ENCODE data around the gene SLC9A8. TPM values are rescaled to one million over a fixed set of nuclear protein-coding genes. Genes with fewer than 3 reads are reported as not detected.
A peak's percentile ranks its signal among the peaks of the same experiment; 100 is the strongest.

SLC9A8 gene
- total and polyA plus RNA-seq, 12 donors: 12.4 to 23.3 (median 17.5) TPM

GRCh38 chr20:49878977-49879376 is 66.3 kb downstream of the SLC9A8 start:
- 95 to 100% (median 100%) methylated on average over 1 of the region's 1 CpG for WGBS, 4 donors
- Histone ChIP-seq H3K4me3 (no peak overlapping the region), H3K36me3 (replicated peaks in 1 of 2) (peaks cover 0 to 26% of the 10 kb centered on the region in 2 donors), H3K4me1 (replicated peaks in 1 of 2) (peaks cover 0 to 6% of the 10 kb centered on the region in 2 donors), H3K27ac (no peak overlapping the region), H3K9me3 (replicated peaks in 1 of 3) (no peaks in the 10 kb centered on the region), H3K27me3 (no peaks in the 10 kb centered on the region)
- intact Hi-C loops (cut with DNase I): no loop called here
- DNase-seq: peak in 1 of 7 donors; percentile 3
- TF ChIP-seq POLR2A (IDR thresholded peaks at IDR 0.05): no peak

DNA sequence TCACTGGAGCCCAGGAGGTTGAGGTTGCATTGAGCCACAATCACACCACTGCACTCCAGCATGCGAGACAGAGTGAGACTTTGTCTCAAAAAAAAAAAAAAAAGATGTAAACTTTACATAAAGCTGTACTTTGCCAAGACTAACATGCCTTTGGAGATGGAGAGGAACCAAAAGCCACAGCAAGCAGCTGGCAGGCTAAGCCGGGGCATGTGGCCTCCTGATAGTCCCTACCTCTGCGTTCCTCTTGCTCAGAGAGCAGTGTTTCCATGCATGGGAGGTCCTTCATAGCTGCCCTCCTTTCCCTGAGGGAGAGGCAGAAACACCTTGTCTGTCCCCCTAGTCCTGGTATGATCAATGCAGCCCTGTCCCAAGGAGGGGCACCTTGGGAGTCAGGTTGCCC is 67.5 kb downstream of the SLC9A8 start:
- intact Hi-C loops (cut with DNase I): no loop called here
- Histone ChIP-seq H3K4me1 (replicated peaks in 1 of 2) (peaks cover 0 to 6% of the 10 kb centered on the region in 2 donors), H3K27me3 (no peaks in the 10 kb centered on the region), H3K9me3 (replicated peaks in 1 of 3) (no peaks in the 10 kb centered on the region), H3K27ac (no peak overlapping the region), H3K4me3 (no peak overlapping the region), H3K36me3 (replicated peaks in 1 of 2) (peaks cover 0 to 30% of the 10 kb centered on the region in 2 donors)
- WGBS, 4 donors: 84 to 95% (median 88%) methylated on average over 3 of the region's 3 CpGs
- TF ChIP-seq POLR2A (IDR thresholded peaks at IDR 0.05): no peak
- TF ChIP-seq, protein P1, sequence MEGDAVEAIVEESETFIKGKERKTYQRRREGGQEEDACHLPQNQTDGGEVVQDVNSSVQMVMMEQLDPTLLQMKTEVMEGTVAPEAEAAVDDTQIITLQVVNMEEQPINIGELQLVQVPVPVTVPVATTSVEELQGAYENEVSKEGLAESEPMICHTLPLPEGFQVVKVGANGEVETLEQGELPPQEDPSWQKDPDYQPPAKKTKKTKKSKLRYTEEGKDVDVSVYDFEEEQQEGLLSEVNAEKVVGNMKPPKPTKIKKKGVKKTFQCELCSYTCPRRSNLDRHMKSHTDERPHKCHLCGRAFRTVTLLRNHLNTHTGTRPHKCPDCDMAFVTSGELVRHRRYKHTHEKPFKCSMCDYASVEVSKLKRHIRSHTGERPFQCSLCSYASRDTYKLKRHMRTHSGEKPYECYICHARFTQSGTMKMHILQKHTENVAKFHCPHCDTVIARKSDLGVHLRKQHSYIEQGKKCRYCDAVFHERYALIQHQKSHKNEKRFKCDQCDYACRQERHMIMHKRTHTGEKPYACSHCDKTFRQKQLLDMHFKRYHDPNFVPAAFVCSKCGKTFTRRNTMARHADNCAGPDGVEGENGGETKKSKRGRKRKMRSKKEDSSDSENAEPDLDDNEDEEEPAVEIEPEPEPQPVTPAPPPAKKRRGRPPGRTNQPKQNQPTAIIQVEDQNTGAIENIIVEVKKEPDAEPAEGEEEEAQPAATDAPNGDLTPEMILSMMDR (IDR thresholded peaks at IDR 0.05): no peak
- DNase-seq: peak in 1 of 7 donors; percentile 8

DNA sequence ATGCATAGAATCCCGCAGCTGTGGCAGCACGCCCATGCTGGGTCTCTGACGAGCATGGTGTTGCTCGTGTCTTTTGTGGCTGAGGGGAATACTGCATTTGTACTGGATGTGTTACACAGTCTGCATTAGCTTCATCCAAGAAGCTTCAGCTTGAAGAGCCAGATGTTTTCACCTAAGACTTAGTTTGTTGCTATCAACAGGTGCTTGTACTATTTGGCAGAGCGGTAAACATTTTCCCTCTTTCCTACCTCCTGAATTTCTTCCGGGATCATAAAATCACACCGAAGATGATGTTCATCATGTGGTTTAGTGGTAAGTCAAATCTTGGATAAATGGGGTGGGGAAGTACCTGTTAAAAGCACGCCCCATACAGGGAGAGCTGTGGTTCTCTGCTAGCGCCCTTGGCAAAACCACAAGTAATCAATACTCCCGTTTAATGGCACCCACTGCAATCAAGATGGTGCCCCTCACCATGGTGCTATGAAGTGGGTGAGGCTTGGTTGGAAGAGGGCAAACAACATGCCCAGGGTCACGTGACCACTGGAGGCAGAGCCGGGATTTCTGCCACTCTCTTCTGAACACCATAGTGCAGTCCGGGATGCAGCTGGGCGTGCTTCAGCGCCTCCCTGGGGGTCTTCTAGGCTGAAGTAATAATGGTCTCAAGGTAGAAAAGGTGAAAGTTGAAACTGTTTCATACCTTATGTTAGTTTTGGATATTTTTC is 68.3 kb downstream of the SLC9A8 start:
- peaks cover 0 to 5% of the 10 kb centered on the region in 2 donors for H3K4me1 ChIP-seq (replicated peaks in 1 of 2)
- H3K36me3 ChIP-seq (replicated peaks in 1 of 2): peaks cover 0 to 37% of the 10 kb centered on the region in 2 donors

DNA sequence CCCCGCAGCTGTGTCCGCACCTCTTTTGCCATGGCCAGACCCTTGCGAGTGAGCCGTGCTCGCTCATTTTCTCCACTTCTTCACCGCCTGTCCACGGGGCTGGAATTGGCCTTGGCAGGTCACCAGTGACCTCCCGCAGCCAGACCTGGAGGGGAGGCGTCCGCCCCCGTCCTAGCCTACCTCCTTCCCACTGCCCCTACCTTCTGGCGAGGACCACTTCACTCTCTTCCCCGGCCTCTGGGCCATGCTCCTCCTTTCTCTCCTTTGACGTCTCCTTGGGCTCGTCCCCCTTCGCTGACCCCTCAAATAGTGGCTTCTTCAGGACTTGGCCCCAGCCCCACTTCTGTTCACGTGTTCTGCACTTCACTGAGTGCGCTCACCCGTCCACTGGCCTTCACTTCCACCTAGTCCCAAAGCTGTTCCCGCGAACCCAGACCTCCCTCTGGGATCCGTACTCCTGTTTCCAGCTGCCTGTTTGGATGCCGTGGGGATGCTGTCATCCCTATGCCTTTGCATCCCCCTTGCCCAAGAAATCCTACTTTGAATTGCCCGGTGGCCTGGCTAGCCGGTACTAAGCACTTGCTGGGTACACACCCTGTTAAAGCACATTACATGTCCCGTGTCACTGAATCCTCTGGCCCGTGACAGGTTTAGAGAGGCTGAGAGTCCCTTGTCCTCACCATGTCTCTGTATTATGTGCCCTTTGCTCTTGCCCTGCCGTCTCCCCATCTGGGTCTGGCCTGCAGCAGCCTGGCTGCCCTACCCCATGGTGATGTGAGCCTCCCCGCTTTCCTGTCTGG is 69.7 kb downstream of the SLC9A8 start:
- intact Hi-C loops (cut with DNase I): no loop called here
- H3K4me1 ChIP-seq (replicated peaks in 1 of 2): no peaks in the 10 kb centered on the region

More for the DNA sequence above, 68.3 kb downstream of the SLC9A8 start:
- intact Hi-C loops (cut with DNase I): no loop called here
- Histone ChIP-seq H3K9me3 (replicated peaks in 1 of 3) (no peaks in the 10 kb centered on the region), H3K27me3 (no peaks in the 10 kb centered on the region), H3K27ac (no peak overlapping the region), H3K4me3 (no peak overlapping the region)
- WGBS, 4 donors: 91 to 94% (median 92%) methylated on average over 15 of the region's 15 CpGs
- peak in 1 of 7 donors; percentile 15 for DNase-seq
- no peak for TF ChIP-seq POLR2A (IDR thresholded peaks at IDR 0.05)
- TF ChIP-seq, protein P1 (IDR thresholded peaks at IDR 0.05): no peak

More for the DNA sequence above, 69.7 kb downstream of the SLC9A8 start:
- Histone ChIP-seq H3K27me3 (no peaks in the 10 kb centered on the region), H3K27ac (no peak overlapping the region), H3K36me3 (replicated peaks in 1 of 2) (peaks cover 0 to 44% of the 10 kb centered on the region in 2 donors), H3K4me3 (no peak overlapping the region), H3K9me3 (replicated peaks in 1 of 3) (no peaks in the 10 kb centered on the region)
- TF ChIP-seq, protein P1 (IDR thresholded peaks at IDR 0.05): no peak
- no peak for TF ChIP-seq POLR2A (IDR thresholded peaks at IDR 0.05)
- peak in 2 of 7 donors; percentile 18 to 42 for DNase-seq
- 90 to 95% (median 92%) methylated on average over 28 to 29 of the region's 29 CpGs for WGBS, 4 donors

Measured in adrenal gland (tissue), 12 donors.